MM.1S (cell line): ENCODE data around the gene SSTR4.

Source experiments
- DNase-seq: peaks from one replicate; pipeline ENCODE4 v3.0.0-alpha.2; 2015
- H2AFZ ChIP-seq: fragments of 300-600 bp; sonication (generic); 2 replicates; pipeline ENCODE4 v1.6.0; 2016; ENCODE audit warnings: antibody characterized with exemption, low read length
- H3F3A ChIP-seq: fragments of 300-600 bp; sonication (generic); 2 replicates; pipeline ENCODE4 v1.6.1; 2016; ENCODE audit warnings: mild to moderate bottlenecking, antibody characterized with exemption, low read length, moderate library complexity, mixed read lengths; ENCODE audit not compliant: insufficient read depth
- H3K27ac ChIP-seq: fragments of 300-600 bp; sonication (generic); 2 replicates; pipeline ENCODE4 v1.5.1; 2016; ENCODE audit warnings: mild to moderate bottlenecking, low read length
- H3K27me3 ChIP-seq: fragments of 300-600 bp; sonication (generic); replicated peaks from 2 replicates; pipeline ENCODE4 v1.6.0; 2016; ENCODE audit warnings: low read length; ENCODE audit not compliant: insufficient read depth
- H3K36me3 ChIP-seq: fragments of 300-600 bp; sonication (generic); replicated peaks from 2 replicates; pipeline ENCODE4 v1.6.1; 2016; ENCODE audit warnings: mild to moderate bottlenecking, low read length, mixed read lengths; ENCODE audit not compliant: insufficient read depth
- H3K4me1 ChIP-seq: fragments of 300-600 bp; sonication (generic); 2 replicates; pipeline ENCODE4 v1.6.1; 2016; ENCODE audit warnings: low read length, mixed read lengths
- H3K4me2 ChIP-seq: fragments of 300-600 bp; sonication (generic); 2 replicates; pipeline ENCODE4 v1.6.0; 2016; ENCODE audit warnings: low read depth, low read length
- H3K4me3 ChIP-seq: fragments of 300-600 bp; sonication (generic); 2 replicates; pipeline ENCODE4 v1.5.1; 2016; ENCODE audit warnings: low read length, mixed read lengths
- H3K79me2 ChIP-seq: fragments of 300-600 bp; sonication (generic); 2 replicates; pipeline ENCODE4 v1.6.1; 2016; ENCODE audit warnings: mixed run types, low read length, mixed read lengths
- H3K9ac ChIP-seq: fragments of 300-600 bp; sonication (generic); 2 replicates; pipeline ENCODE4 v1.6.1; 2016; ENCODE audit warnings: low read length, mixed read lengths
- H3K9me2 ChIP-seq: fragments of 300-600 bp; sonication (generic); replicated peaks from 2 replicates; pipeline ENCODE4 v1.6.1; 2016; ENCODE audit warnings: mild to moderate bottlenecking, low read length, mixed read lengths; ENCODE audit not compliant: insufficient read depth
- H3K9me3 ChIP-seq: fragments of 300-600 bp; sonication (generic); replicated peaks from 2 replicates; pipeline ENCODE4 v1.6.1; 2016; ENCODE audit warnings: mild to moderate bottlenecking, low read length, mixed read lengths; ENCODE audit not compliant: insufficient read depth
- H4K20me1 ChIP-seq: fragments of 300-600 bp; sonication (generic); 2 replicates; pipeline ENCODE4 v1.6.1; 2016; ENCODE audit warnings: mild to moderate bottlenecking, low read length, moderate library complexity, mixed read lengths; ENCODE audit not compliant: insufficient read depth
- CTCF ChIP-seq: fragments of 300-600 bp; sonication (generic); IDR thresholded peaks from 2 replicates; pipeline ENCODE4 v1.5.1; 2016; ENCODE audit warnings: antibody characterized with exemption, low read length, mixed read lengths
- EZH2 ChIP-seq: fragments of 300-600 bp; sonication (generic); optimal IDR thresholded peaks from 2 replicates; pipeline ENCODE3; 2017; ENCODE audit warnings: low read depth, mild to moderate bottlenecking, antibody characterized with exemption, low read length, mixed read lengths
- EZH2phosphoT487 ChIP-seq: fragments of 300-600 bp; sonication (generic); IDR thresholded peaks from 2 replicates; pipeline ENCODE4 v1.6.1; 2018; ENCODE audit warnings: antibody characterized with exemption, low read length

SSTR4 gene

GRCh38 chr20:23000232-23000947 lies 34.7 kb upstream of the SSTR4 start:
- H3K9me2 ChIP-seq: no peaks in the 10 kb centered on the region
- H3K79me2 ChIP-seq: no peaks in the 10 kb centered on the region
- TF ChIP-seq EZH2: no peak
- TF ChIP-seq EZH2phosphoT487: no peak
- TF ChIP-seq CTCF: no peak
- no peaks in the 10 kb centered on the region for H4K20me1 ChIP-seq
- H3K9me3 ChIP-seq: no peaks in the 10 kb centered on the region
- H3K4me2 ChIP-seq: no peak overlapping the region
- DNase-seq: no peak
- H2AFZ ChIP-seq: no peak overlapping the region
- H3K36me3 ChIP-seq: no peaks in the 10 kb centered on the region
- H3F3A ChIP-seq: no peaks in the 10 kb centered on the region
- H3K27me3 ChIP-seq: no peaks in the 10 kb centered on the region
- no peaks in the 10 kb centered on the region for H3K4me1 ChIP-seq
- H3K4me3 ChIP-seq: no peak overlapping the region
- H3K27ac ChIP-seq: no peak overlapping the region
- no peak overlapping the region for H3K9ac ChIP-seq

GRCh38 chr20:23002276-23002675 lies 32.8 kb upstream of the SSTR4 start:
- Histone ChIP-seq H3K9me2 (no peaks in the 10 kb centered on the region), H3F3A (no peaks in the 10 kb centered on the region), H3K4me1 (no peaks in the 10 kb centered on the region), H3K27ac (no peak overlapping the region), H3K27me3 (no peaks in the 10 kb centered on the region), H2AFZ (no peak overlapping the region), H4K20me1 (no peaks in the 10 kb centered on the region), H3K79me2 (no peaks in the 10 kb centered on the region), H3K9me3 (no peaks in the 10 kb centered on the region), H3K4me2 (no peak overlapping the region), H3K4me3 (no peak overlapping the region), H3K36me3 (no peaks in the 10 kb centered on the region), H3K9ac (no peak overlapping the region)
- DNase-seq: no peak
- TF ChIP-seq CTCF (no peak), EZH2 (no peak), EZH2phosphoT487 (no peak)

- no peak for DNase-seq
- Histone ChIP-seq H3F3A (no peaks in the 10 kb centered on the region), H3K9ac (no peak overlapping the region), H4K20me1 (no peaks in the 10 kb centered on the region), H3K4me1 (no peaks in the 10 kb centered on the region), H3K27ac (no peak overlapping the region), H3K9me2 (no peaks in the 10 kb centered on the region), H3K9me3 (no peaks in the 10 kb centered on the region), H3K4me2 (no peak overlapping the region), H3K79me2 (no peaks in the 10 kb centered on the region), H3K4me3 (no peak overlapping the region), H3K27me3 (no peaks in the 10 kb centered on the region), H3K36me3 (no peaks in the 10 kb centered on the region), H2AFZ (no peak overlapping the region)
- no peak for TF ChIP-seq EZH2
- TF ChIP-seq CTCF: no peak
- no peak for TF ChIP-seq EZH2phosphoT487
These were observed 32.0 kb upstream of the SSTR4 start for GRCh38 chr20:23003077-23003635.
